Smooth muscle cell of the pulmonary artery (primary cell): ENCODE results near the gene LCOR. TPM values are rescaled to one million over a fixed set of nuclear protein-coding genes. Genes with fewer than 3 reads are reported as not detected.

ENCODE experiments used
- total RNA-seq: library from RNA; depleted of rRNA; stranded (reverse); fragments of >200 nt; gene quantifications from 2 replicates; pipeline ENCODE4 v1.2.3, GENCODE V29; 2014

LCOR gene
- total RNA-seq = 16.2 and 21.2 TPM in 2 replicates

DNA sequence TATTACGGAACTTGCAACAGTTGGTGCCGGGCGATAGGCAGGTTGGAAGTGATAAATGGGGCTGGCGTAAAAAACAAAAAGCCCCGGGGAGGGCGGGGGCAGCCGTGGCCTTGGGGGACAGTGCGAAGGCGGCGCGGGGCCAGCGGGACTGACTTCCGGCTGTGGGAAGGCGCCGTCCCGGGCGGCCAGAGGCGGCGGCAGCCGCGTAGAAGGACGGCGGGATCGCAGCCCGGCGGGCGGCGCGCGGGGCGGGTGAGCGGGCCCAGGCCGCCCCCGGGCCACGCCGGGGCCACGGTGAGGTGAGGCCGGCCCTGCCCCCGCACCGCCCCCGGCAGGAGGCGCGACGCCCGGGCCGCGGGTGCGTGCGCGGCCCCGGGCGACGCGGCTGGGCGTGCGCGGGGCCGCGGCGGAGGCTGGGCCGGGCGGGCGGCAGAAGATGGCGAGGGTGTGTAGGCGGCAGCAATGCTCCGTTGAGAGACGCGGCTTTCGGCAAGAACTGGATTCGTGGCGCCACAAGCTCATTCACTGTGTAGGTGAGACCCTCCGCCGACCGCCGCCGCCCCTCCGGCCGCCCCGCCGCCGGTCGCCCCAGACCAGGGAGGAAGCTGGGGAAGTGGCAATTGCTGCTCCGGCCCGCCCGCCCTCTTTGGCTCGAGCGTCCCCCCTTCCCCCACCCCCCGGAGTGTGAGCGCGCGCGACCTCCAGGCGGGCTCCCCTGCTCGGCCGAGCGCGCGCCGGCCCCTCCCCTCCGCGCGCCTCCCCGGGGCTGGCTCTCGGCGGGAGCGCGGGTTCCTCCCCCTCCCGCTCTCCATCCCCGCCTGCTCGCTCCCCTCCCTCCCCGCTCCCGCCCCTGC, at the start of gene LCOR:
LCOR (plus strand) TSS at position 432 of the 854 bp plus-strand sequence. CDS start 116,760 bp downstream, outside the sequence.

Other genes with a start within 250 kb of the LCOR start
- 103 and 145 TPM in 2 replicates for gene TM9SF3, start 245.3 kb upstream of the LCOR start, total RNA-seq
- gene PIK3AP1, start 111.8 kb upstream of the LCOR start, total RNA-seq = 0.13 TPM in 1 of 2 replicates, not detected in the other